RWPE2 (cell line): ENCODE results near the gene SUN1.
A peak's percentile ranks its signal among the peaks of the same experiment; 100 is the strongest.

ENCODE experiments used
- ATAC-seq: fragments of 200-7000 bp; cut with Tn5 transposase; 3 replicates; pipeline ENCODE4 v1.9.1; 2021; ENCODE audit warnings: low read depth
- DNase-seq: peaks from one replicate; pipeline ENCODE4 v3.0.0-alpha.2; 2020; ENCODE audit warnings: low spot score
- H3K27ac ChIP-seq: fragments of 450-650 bp; 2 replicates; pipeline ENCODE4 v1.5.1; 2017; ENCODE audit warnings: mild to moderate bottlenecking; ENCODE audit not compliant: poor library complexity, severe bottlenecking
- H3K27me3 ChIP-seq: fragments of 250-450 bp; sonication (Bioruptor Pico); 2 replicates; pipeline ENCODE4 v1.5.1; 2021; ENCODE audit warnings: mild to moderate bottlenecking, moderate library complexity; ENCODE audit not compliant: insufficient read depth, poor library complexity, severe bottlenecking
- H3K36me3 ChIP-seq: fragments of 250-450 bp; sonication (Bioruptor Pico); 2 replicates; pipeline ENCODE4 v1.5.1; 2020; ENCODE audit warnings: low read depth, mild to moderate bottlenecking, moderate library complexity
- H3K4me1 ChIP-seq: fragments of 250-450 bp; sonication (Bioruptor Pico); 2 replicates; pipeline ENCODE4 v1.5.1; 2021; ENCODE audit warnings: mild to moderate bottlenecking, moderate library complexity; ENCODE audit not compliant: insufficient read depth, poor library complexity, severe bottlenecking
- H3K4me3 ChIP-seq: fragments of 250-450 bp; sonication (Bioruptor Pico); 2 replicates; pipeline ENCODE4 v1.5.1; 2021; ENCODE audit warnings: mild to moderate bottlenecking, moderate library complexity; ENCODE audit not compliant: severe bottlenecking
- H3K9me3 ChIP-seq: fragments of 250-450 bp; sonication (Bioruptor Pico); 2 replicates; pipeline ENCODE4 v1.5.1; 2021; ENCODE audit warnings: mild to moderate bottlenecking, moderate library complexity; ENCODE audit not compliant: severe bottlenecking
- TF ChIP-seq, protein P1 (sequence below): fragments of 450-650 bp; IDR thresholded peaks from one replicate; pipeline ENCODE4 v1.5.1; 2017; ENCODE audit warnings: mild to moderate bottlenecking, moderate library complexity; ENCODE audit not compliant: poor library complexity, severe bottlenecking

Gene SUN1

DNA sequence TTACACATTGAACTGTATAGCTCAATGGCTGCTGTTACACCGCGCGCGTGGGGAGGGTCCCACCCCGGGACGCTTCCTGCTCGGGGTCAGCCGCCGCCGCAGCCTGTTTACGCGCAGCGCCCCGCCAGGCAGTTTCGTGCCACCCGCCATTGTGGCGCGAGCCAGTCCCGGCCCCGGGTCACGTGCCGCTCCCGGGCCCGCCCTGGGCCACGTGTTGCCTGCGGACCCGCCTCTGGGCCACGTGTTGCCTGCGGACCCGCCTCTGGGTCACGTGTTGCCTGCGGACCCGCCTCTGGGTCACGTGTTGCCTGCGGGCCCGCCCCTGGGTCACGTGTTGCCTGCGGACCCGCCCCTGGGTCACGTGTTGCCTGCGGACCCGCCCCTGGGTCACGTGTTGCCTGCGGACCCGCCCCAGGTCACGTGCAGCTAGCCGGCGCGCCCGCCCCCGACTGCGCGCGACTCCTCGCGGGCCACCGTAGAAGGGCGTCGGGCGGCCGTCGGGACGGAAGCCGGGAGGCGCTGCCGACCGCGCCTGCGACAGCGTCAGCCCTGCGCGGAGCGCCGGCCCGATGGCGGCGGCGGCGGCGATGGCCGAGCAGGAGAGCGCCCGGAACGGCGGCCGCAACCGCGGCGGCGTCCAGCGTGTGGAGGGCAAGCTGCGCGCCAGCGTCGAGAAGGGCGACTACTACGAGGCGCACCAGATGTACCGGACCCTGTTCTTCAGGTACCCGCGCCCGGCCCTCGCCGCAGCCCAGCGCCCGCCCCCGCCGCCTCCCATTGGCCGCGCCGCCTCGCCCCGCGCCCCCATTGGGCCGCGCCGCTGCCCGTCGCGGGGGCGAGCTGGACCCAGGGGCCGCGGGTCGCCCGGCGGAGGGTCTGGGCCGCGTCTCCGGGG is 44.0 kb downstream of the SUN1 start, which contains the start of gene GET4:
Gene GET4, plus strand, starts transcription at position 478 of the 895 bp plus-strand sequence. Its CDS starts 92 bp downstream, at position 570.
- TF ChIP-seq, protein P1, sequence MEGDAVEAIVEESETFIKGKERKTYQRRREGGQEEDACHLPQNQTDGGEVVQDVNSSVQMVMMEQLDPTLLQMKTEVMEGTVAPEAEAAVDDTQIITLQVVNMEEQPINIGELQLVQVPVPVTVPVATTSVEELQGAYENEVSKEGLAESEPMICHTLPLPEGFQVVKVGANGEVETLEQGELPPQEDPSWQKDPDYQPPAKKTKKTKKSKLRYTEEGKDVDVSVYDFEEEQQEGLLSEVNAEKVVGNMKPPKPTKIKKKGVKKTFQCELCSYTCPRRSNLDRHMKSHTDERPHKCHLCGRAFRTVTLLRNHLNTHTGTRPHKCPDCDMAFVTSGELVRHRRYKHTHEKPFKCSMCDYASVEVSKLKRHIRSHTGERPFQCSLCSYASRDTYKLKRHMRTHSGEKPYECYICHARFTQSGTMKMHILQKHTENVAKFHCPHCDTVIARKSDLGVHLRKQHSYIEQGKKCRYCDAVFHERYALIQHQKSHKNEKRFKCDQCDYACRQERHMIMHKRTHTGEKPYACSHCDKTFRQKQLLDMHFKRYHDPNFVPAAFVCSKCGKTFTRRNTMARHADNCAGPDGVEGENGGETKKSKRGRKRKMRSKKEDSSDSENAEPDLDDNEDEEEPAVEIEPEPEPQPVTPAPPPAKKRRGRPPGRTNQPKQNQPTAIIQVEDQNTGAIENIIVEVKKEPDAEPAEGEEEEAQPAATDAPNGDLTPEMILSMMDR = no peak
- H3K27ac ChIP-seq = peak within 1 kb of the TSS; percentile 38
- H3K4me3 ChIP-seq = peak within 1 kb of the TSS; percentile 100
- H3K27me3 ChIP-seq = no peaks in the 10 kb centered on the region
- peaks cover 62% of the 10 kb centered on the region for H3K36me3 ChIP-seq
- peak; percentile 94 for DNase-seq
- H3K9me3 ChIP-seq = no peaks in the 10 kb centered on the region
- peaks cover 6% of the 10 kb centered on the region for H3K4me1 ChIP-seq
- peak; percentile 80 for ATAC-seq

DNA sequence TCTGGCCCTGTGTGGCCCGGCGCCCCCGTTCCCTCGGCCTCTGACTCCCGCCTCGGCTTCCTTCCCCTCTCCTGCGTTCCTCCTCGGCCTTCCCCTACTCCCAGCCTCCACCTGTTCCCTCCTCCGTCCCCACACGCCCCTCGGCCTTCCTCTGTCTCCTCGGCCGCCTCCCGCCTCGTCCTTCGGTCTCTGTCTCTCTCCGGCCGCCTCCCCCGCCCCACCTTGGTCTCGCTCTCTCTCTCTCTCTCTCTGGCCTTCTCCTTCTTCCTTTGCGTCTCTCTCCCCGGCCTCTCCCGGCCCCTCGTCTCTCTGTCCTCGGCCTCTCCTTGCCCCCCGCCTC is 44.7 kb downstream of the SUN1 start:
- TF ChIP-seq, protein P1 = no peak
- no peaks in the 10 kb centered on the region for H3K9me3 ChIP-seq
- DNase-seq (peak; percentile 69), ATAC-seq (peak; percentile 55)
- peak overlapping the region; percentile 38 for H3K27ac ChIP-seq
- no peaks in the 10 kb centered on the region for H3K27me3 ChIP-seq
- H3K4me1 ChIP-seq = peaks cover 6% of the 10 kb centered on the region
- peak overlapping the region; percentile 100 for H3K4me3 ChIP-seq
- peaks cover 56% of the 10 kb centered on the region for H3K36me3 ChIP-seq

DNA sequence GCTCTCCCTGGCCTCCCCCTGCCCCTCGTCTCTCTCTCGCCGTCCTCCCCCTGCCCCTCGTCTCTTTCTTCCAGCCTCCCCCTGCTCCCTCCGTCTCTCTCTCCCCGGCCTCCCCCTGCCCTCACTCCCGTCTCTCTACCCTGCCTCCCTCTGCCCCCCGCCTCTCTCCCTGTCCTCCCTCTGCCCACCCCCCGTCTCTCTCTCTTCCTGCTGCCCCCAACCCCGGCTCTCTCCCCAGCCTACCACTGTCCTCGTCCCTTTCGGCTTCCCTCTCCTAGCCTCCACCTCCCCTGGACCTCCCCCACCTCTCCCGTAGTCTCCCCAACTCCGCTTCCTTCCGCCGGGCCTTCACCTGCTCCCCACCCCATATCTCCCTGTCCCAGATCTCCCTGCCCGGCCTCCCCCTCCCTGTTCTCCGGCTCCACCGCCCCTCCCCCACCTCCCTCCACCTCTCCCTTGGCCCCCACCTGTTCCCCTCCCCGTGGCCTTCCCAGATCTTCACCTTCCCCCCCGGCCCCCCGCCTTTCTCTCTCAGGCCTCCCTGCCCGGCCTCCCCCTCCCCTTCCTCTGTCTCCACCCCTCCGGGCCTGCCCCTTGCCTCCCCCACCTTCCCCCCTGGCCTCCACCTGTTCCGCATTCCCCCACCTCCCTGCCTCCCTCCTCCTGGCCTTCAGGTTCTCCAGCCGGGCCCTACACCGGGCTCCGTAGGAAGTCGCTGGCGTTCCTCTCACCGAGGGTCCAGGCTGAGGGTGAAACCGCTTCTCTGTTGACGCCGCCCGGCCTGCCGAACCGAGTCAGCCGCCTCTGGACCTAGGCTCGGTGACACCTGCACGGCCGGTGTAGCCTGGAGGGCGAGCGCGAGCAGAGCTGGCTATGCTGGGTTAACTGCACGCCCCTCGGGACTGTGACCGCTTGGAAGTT is 45.3 kb downstream of the SUN1 start:
- Histone ChIP-seq H3K4me3 (peak overlapping the region; percentile 100), H3K36me3 (peaks cover 50% of the 10 kb centered on the region), H3K27me3 (no peaks in the 10 kb centered on the region), H3K27ac (peak overlapping the region; percentile 38), H3K4me1 (peaks cover 6% of the 10 kb centered on the region), H3K9me3 (no peaks in the 10 kb centered on the region)
- DNase-seq (peak; percentile 70), ATAC-seq (no peak)
- TF ChIP-seq, protein P1 = no peak

DNA sequence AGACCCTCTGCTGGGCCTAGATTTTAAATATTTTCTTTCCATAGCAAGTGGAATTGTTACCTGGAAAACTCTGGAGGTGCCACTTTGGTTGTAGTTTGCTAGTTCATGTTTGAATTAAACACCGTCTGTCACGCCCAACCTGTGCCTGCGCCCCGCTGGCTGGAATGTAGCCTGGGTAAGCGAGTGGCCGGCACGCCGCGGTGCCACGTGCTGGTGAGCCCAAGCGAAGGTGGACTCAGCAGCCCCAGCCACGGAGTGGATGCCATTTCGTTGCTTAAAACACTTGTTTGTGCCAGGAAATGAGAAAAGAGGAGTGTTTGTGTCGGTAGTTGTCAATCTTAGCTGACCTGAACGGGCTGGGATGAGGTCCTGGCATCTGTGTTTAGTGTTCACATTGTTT is 46.8 kb downstream of the SUN1 start:
- TF ChIP-seq, protein P1 = no peak
- Histone ChIP-seq H3K4me3 (no peak overlapping the region), H3K27ac (no peak overlapping the region), H3K27me3 (no peaks in the 10 kb centered on the region), H3K9me3 (no peaks in the 10 kb centered on the region), H3K36me3 (peaks cover 35% of the 10 kb centered on the region), H3K4me1 (peaks cover 2% of the 10 kb centered on the region)
- no peak for DNase-seq
- ATAC-seq = no peak
